Urinary bladder (tissue), 4 donors: ENCODE results near the gene ZSWIM5. TPM values are rescaled to one million over a fixed set of nuclear protein-coding genes. Genes with fewer than 3 reads are reported as not detected.

Experiments
- DNase-seq: peaks from one replicate; pipeline ENCODE4 v3.0.0-alpha.2; 2015; ENCODE audit errors: extremely low spot score
- H3K27ac ChIP-seq: one replicate; pipeline ENCODE4 v1.5.1; 2013; ENCODE audit warnings: low read depth, mild to moderate bottlenecking, moderate library complexity
- H3K36me3 ChIP-seq: one replicate; pipeline ENCODE4 v1.6.1; 2013; ENCODE audit warnings: mild to moderate bottlenecking, moderate library complexity; ENCODE audit not compliant: insufficient read depth
- H3K4me1 ChIP-seq: one replicate; pipeline ENCODE4 v1.6.1; 2013; ENCODE audit warnings: mild to moderate bottlenecking, moderate library complexity; ENCODE audit not compliant: insufficient read depth
- H3K4me3 ChIP-seq: one replicate; pipeline ENCODE4 v1.5.1; 2013; ENCODE audit warnings: low read depth, low read length
- WGBS: extraction: QIAGEN DNeasy Blood & Tissue Kit; methylation state at CpG from one replicate; pipeline ENCODE4 v1.1.7; 2013; 5-methylcytosine and 5-hydroxymethylcytosine counted together
- polyA plus RNA-seq: library from polyadenylated mRNA; stranded (reverse); fragments of 200-250 nt; gene quantifications from one replicate; pipeline ENCODE4 v1.2.3, GENCODE V29; 2013
- total RNA-seq: library from RNA; depleted of rRNA; stranded (reverse); fragments of >200 nt; gene quantifications from one replicate; pipeline ENCODE4 v1.2.3, GENCODE V29; 2014
- donor health status: healthy with polysubstance abuse.
- donor health status: healthy.

ZSWIM5 gene
- total and polyA plus RNA-seq, 2 donors = 2.4 to 3.6 TPM

DNA sequence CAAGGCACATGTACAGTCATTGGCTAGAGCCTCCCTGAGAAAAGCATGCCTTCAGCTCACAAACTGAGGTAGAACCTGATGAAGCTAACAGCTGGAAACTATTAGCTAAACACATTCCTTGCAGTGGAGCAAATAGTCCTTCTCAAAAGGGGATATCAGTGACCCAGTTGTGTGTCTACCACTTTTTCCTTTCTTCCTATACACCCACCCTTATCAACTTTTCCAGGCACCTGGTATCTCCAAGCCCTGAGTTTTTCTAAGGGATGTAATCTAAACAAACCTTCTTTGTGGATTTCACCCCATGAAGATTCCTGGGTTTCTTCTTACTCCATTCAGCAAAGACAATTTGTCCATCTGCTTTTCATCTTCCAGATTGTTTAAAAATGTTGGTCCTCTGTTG is 10.5 kb upstream of the ZSWIM5 start:
- H3K36me3 ChIP-seq = no peaks in the 10 kb centered on the region
- DNase-seq = no peak
- H3K4me1 ChIP-seq = no peaks in the 10 kb centered on the region
- H3K27ac ChIP-seq = no peak overlapping the region
- no peak overlapping the region for H3K4me3 ChIP-seq

DNA sequence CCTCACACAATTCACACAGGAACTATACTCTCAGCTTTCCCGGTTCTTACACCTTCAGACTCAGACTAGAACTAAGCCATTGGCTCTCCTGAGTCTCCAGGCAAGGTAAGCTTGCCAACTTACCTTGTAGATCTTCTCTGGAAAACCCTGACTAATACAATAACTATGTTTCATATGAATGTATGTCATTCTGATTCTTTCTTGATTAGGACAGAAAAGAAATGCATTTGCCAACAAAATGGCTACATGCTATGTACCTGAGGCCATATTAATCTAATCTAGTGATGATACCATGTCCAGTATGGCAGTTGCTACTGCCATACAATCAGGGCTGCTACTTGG is 9.8 kb upstream of the ZSWIM5 start:
- WGBS = 74% methylated on average over 1 of the region's 1 CpG

GRCh38 chr1:45215485-45216199 is 9.2 kb upstream of the ZSWIM5 start:
- Histone ChIP-seq H3K4me1 (no peaks in the 10 kb centered on the region), H3K36me3 (no peaks in the 10 kb centered on the region), H3K27ac (no peak overlapping the region), H3K4me3 (no peak overlapping the region)
- DNase-seq = no peak
- 83% methylated on average over 3 of the region's 3 CpGs for WGBS

More for the DNA sequence above, 9.8 kb upstream of the ZSWIM5 start:
- DNase-seq = no peak
- no peak overlapping the region for H3K27ac ChIP-seq
- no peak overlapping the region for H3K4me3 ChIP-seq
- H3K4me1 ChIP-seq = no peaks in the 10 kb centered on the region
- no peaks in the 10 kb centered on the region for H3K36me3 ChIP-seq

- WGBS = 85% methylated on average over 1 of the region's 1 CpG
These were observed 7.5 kb upstream of the ZSWIM5 start for GRCh38 chr1:45213892-45214291.

DNA sequence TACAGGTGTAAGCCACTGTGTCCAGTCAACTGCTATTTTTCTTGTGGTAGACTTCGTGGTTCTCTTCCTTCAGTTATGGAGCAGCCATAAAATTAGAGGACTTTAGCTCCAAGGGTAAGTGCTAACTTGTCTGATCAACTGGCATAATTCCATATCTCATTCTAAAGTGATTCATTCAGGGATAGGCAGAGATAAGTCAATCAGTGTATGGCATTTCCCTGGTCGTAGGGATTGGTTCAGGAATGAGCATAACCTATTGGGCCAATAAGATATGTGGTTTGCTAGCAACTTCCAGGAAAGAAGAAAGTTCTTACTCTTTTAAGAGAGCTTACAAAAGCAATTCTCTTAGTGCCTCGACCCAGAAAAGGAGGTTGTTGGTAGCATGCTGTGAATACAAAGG is 4.7 kb upstream of the ZSWIM5 start:
- no peak overlapping the region for H3K27ac ChIP-seq
- DNase-seq = no peak
- no peak overlapping the region for H3K4me3 ChIP-seq
- no peaks in the 10 kb centered on the region for H3K4me1 ChIP-seq
- no peaks in the 10 kb centered on the region for H3K36me3 ChIP-seq
- WGBS = 65% methylated on average over 3 of the region's 3 CpGs

More at GRCh38 chr1:45213892-45214291, 7.5 kb upstream of the ZSWIM5 start:
- Histone ChIP-seq H3K36me3 (no peaks in the 10 kb centered on the region), H3K4me3 (no peak overlapping the region), H3K4me1 (no peaks in the 10 kb centered on the region), H3K27ac (no peak overlapping the region)
- no peak for DNase-seq

DNA sequence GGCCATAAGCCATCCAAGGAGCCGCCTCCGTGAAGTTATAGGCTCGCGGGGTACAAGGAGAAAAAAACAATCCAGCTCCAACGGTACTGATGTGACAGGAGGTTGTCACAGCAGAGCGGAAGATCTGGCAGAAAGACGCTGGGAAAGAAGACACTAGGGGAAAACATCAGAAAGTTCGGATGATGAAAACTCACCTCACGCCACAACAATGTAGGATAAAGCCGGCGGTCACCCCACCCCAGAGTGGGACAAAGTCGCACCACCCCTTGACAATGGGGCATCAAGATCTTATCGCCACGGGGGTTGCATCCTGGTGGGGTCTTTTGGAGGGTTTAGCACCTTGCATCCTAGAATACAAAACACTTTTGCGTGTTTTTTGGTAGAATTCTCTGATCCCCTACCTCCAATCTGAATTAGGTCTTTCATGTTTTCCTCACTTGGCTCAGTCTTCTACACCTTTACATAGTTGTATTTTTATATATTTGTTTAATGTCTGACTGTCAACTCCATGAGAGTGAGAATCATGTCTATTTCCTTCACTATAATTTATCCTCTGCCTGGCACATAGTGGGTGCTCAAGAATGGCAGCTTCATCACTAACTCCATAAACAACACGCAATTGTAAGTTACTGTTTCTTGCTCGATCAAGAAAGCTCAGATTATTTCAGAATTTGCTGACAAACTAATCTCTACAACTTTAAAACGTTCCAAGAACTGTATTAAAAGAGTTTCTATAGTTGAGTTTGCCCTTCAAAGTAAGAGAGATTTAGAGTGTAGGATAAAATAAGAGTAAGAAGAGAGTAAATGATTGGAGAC is 611 bp upstream of the ZSWIM5 start:
- no peaks in the 10 kb centered on the region for H3K36me3 ChIP-seq
- DNase-seq = no peak
- H3K4me1 ChIP-seq = no peaks in the 10 kb centered on the region
- H3K4me3 ChIP-seq = peak overlapping the region; percentile 91
- peak overlapping the region; percentile 81 for H3K27ac ChIP-seq
- 9% methylated on average over 18 of the region's 18 CpGs for WGBS

DNA sequence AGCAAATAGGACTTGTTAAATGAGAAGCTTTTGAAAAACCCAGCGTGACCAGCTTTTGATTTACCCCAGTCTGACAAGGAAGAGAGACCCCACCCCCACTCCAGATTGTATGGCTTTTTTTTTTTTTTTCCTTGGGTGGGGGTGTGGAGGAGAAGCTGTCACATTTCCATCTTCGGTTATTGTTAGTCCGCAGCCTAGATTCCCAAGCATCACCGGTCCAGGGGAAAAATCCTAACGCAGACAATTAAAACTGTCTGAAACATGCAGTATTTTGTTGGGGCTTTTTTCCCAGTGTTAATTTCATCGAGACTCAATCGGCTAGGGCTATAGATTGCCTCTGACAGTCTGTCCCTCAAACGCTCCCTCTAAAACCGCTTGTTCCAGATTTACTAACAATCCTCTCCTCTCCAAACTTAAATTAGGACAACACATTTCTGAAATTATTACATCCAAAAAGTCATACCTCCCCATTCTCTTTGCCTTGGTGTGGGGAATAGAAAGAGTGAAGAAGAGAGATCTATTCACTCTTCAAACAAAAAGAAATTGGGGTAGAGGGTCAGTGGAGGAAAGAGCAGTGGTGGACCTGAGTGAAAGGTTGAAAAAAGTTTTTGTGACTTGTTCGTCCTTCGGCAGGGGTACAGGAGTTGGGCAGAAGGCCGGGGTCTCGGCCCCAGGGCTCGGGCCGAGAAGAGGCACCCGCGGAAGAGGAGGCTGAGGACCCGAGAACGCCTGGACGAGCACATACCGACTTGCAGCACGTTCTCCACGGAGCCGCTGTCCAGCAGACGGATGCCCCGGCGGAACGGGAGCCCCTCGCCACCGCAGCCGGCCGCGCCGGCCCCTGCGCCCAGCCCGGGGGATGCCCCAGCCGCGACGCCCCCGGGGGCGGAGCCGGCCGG is 1.1 kb downstream of the ZSWIM5 start:
- Histone ChIP-seq H3K36me3 (no peaks in the 10 kb centered on the region), H3K4me1 (no peaks in the 10 kb centered on the region), H3K27ac (peak overlapping the region; percentile 38), H3K4me3 (peak overlapping the region; percentile 91)
- no peak for DNase-seq
- WGBS = 4% methylated on average over 43 of the region's 43 CpGs

GRCh38 chr1:45200906-45201500 is 5.4 kb downstream of the ZSWIM5 start:
- DNase-seq = no peak
- Histone ChIP-seq H3K36me3 (no peaks in the 10 kb centered on the region), H3K4me3 (no peak overlapping the region), H3K27ac (no peak overlapping the region), H3K4me1 (no peaks in the 10 kb centered on the region)
- 91% methylated on average over 3 of the region's 3 CpGs for WGBS

DNA sequence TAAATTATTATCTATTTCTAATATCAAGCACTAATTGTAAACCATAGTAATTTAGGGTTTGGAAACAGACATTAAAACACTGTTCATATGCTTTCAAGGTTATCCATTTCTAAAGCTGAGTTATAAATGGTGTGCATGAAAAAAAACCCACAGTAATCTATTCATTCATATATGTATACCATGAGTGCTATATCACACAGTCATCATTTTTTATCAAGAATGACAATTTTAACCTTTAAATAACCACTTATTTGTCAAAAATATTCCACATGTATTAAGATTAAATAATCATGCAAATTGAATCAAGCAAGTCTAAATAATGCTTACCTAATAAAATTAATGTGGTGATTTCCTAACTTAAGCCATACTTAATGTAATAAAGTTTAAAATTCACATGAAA is 6.0 kb downstream of the ZSWIM5 start:
- Histone ChIP-seq H3K27ac (no peak overlapping the region), H3K36me3 (no peaks in the 10 kb centered on the region), H3K4me3 (no peak overlapping the region), H3K4me1 (no peaks in the 10 kb centered on the region)
- DNase-seq = no peak

DNA sequence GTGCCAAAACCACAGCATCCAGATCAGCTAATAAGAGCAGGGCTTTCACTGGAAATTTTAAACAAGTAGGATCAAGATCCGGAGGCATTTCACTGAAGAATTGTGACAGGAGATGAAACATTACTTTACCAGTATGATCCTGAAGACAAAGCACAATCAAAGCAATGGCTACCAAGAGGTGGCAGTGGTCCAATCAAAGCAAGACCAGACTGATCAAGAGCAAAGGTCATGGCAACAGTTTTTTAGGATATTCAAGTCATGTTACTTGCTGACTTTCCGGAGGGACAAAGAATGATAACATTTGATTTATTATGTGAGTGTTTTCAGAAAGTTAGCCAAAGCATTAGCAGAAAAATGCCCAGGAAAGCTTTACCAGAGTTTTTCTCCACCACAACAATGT is 8.2 kb downstream of the ZSWIM5 start:
- no peak for DNase-seq
- H3K4me1 ChIP-seq = no peaks in the 10 kb centered on the region
- 60% methylated on average over 2 of the region's 2 CpGs for WGBS
- H3K36me3 ChIP-seq = no peaks in the 10 kb centered on the region
- H3K27ac ChIP-seq = no peak overlapping the region
- H3K4me3 ChIP-seq = no peak overlapping the region

DNA sequence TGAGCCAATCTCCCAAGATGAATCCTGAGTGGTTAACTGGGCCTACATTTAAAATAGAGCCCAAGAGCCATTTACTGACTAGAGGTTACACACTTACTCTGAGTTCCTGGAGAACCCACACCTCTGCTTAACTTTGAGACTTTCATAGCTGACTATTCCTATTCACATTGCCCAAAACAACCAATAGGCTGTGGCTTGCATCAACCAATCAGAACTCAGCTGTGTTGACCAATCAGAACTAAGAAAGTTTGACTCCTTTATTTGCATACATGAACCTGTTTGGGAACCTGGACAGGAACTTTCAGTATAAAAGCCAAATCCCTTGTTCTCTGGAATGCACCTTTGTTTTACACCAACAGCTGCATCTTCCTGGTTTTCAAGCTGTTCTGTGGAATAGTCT is 9.5 kb downstream of the ZSWIM5 start:
- no peak for DNase-seq
- Histone ChIP-seq H3K36me3 (no peaks in the 10 kb centered on the region), H3K4me3 (no peak overlapping the region), H3K27ac (no peak overlapping the region), H3K4me1 (no peaks in the 10 kb centered on the region)

GRCh38 chr1:45191418-45191783 is 15.0 kb downstream of the ZSWIM5 start:
- Histone ChIP-seq H3K36me3 (peaks cover 2% of the 10 kb centered on the region), H3K27ac (no peak overlapping the region), H3K4me3 (no peak overlapping the region), H3K4me1 (no peaks in the 10 kb centered on the region)
- WGBS = 90% methylated on average over 4 of the region's 4 CpGs
- no peak for DNase-seq

GRCh38 chr1:45187725-45188124 is 18.7 kb downstream of the ZSWIM5 start:
- peaks cover 2% of the 10 kb centered on the region for H3K36me3 ChIP-seq
- WGBS = 83% methylated on average over 2 of the region's 2 CpGs
- H3K4me1 ChIP-seq = no peaks in the 10 kb centered on the region
- H3K4me3 ChIP-seq = no peak overlapping the region
- DNase-seq = no peak
- H3K27ac ChIP-seq = no peak overlapping the region
